ENCODE results near the gene ELOA. TPM values are rescaled to one million over a fixed set of nuclear protein-coding genes. Genes with fewer than 3 reads are reported as not detected.

Gene ELOA
- total and polyA plus RNA-seq, 9 of the 15 experiments (the other 6 are each of a cell fraction or from before 2014, with no cell fraction given): 31.9 to 98.6 (median 61.3) TPM

- TF ChIP-seq ARID3A (IDR thresholded peaks at IDR 0.05; ENCODE audit: borderline replicate concordance, low read depth, low read length) (peak; percentile 19; the same call in 1 of the 2 replicates), BRCA1 (IDR thresholded peaks at IDR 0.05) (no peak), BRCA1 (CRISPR knock-in tag; IDR thresholded peaks at IDR 0.05) (no peak), HOXB6 (CRISPR knock-in tag; IDR thresholded peaks at IDR 0.05; ENCODE audit: borderline replicate concordance) (no peak), ZNF184 (CRISPR knock-in tag; IDR thresholded peaks at IDR 0.05) (no peak), DACH1 (IDR thresholded peaks at IDR 0.05; ENCODE audit: partially characterized antibody) (peak; percentile 47), KAT7 (CRISPR knock-in tag; IDR thresholded peaks at IDR 0.05; ENCODE audit: borderline replicate concordance) (peak; percentile 98), SNIP1 (IDR thresholded peaks at IDR 0.05; ENCODE audit: low read depth) (peak; percentile 74; the same call in 1 of the 2 replicates), L3MBTL2 (IDR thresholded peaks at IDR 0.05) (peak; percentile 96), RNF2 (IDR thresholded peaks at IDR 0.05) (peak; percentile 94), SMARCC2 (IDR thresholded peaks at IDR 0.05; ENCODE audit: low read depth) (peak; percentile 79; the same call in 1 of the 2 replicates), CXXC5 (CRISPR knock-in tag; IDR thresholded peaks at IDR 0.05) (peak; percentile 99), ZFX (CRISPR knock-in tag; IDR thresholded peaks at IDR 0.05) (peak; percentile 97), NONO (IDR thresholded peaks at IDR 0.05; ENCODE audit: low read depth in 2 of 2, low read length in 1 of 2) (peak; percentile 80 to 96; a peak in 3 of 4 replicates), SMAD3 (CRISPR knock-in tag; conservative IDR thresholded peaks at IDR 0.05) (0 out of 2 replicates have a peak, but pooled peaks have one; percentile 11), FOSL1 (tag; conservative IDR thresholded peaks at IDR 0.05) (peak; percentile 65), FOXA3 (CRISPR knock-in tag; conservative IDR thresholded peaks at IDR 0.05 in 1 of 2, IDR thresholded peaks at IDR 0.05 in 1 of 2) (0 out of 4 replicates have a peak, but pooled peaks of 1 of the 2 experiments have one; percentile 29), CBX3 (IDR thresholded peaks at IDR 0.05; ENCODE audit: borderline replicate concordance in 1 of 2, low read length in 2 of 2) (peak in 1 of 2 experiments; percentile 91; a peak in 2 of 3 replicates), CC2D1A (IDR thresholded peaks at IDR 0.05) (peak; percentile 83; the same call in 1 of the 2 replicates), PYGO2 (tag; IDR thresholded peaks at IDR 0.05) (0 out of 2 replicates have a peak, but pooled peaks have one; percentile 41), ZEB2 (IDR thresholded peaks at IDR 0.05) (peak; percentile 93)
Measured at GRCh38 chr1:23777979-23778814, 34.9 kb downstream of the ELOA start, which contains the start of gene PITHD1 (continued).

All from K562 (cell line).